Neural cell (in vitro differentiated cells): Measurements from ENCODE around the gene FBP2. TPM values are rescaled to one million over a fixed set of nuclear protein-coding genes. Genes with fewer than 3 reads are reported as not detected.

Experiments
- H2AFZ ChIP-seq: fragments of 200-600, 300-800 bp; sonication (generic), shearing (Covaris generic); 2 replicates; pipeline ENCODE4 v1.6.0; 2014; ENCODE audit warnings: low read depth, mild to moderate bottlenecking, antibody characterized with exemption, low read length, moderate library complexity
- H3F3A ChIP-seq: fragments of 200-600 bp; shearing (Covaris generic); 2 replicates; pipeline ENCODE4 v1.6.1; 2016; ENCODE audit warnings: mild to moderate bottlenecking, moderate library complexity, mixed read lengths, antibody characterized with exemption, low read length; ENCODE audit not compliant: insufficient read depth, poor library complexity, severe bottlenecking
- H3K27ac ChIP-seq: fragments of 200-600, 300-800 bp; sonication (generic), shearing (Covaris generic); 2 replicates; pipeline ENCODE4 v1.5.1; 2014; ENCODE audit warnings: mild to moderate bottlenecking, low read length, moderate library complexity
- H3K27me3 ChIP-seq: fragments of 300-800, 200-600 bp; sonication (generic), shearing (Covaris generic); 2 replicates; pipeline ENCODE4 v1.6.0; 2014; ENCODE audit warnings: mild to moderate bottlenecking, low read depth, low read length, moderate library complexity; ENCODE audit not compliant: insufficient read depth
- H3K36me3 ChIP-seq: fragments of 300-800, 200-600 bp; sonication (generic), shearing (Covaris generic); 2 replicates; pipeline ENCODE4 v1.5.1; 2014; ENCODE audit warnings: mild to moderate bottlenecking, antibody characterized with exemption, low read length, moderate library complexity; ENCODE audit not compliant: insufficient read depth
- H3K4me2 ChIP-seq: fragments of 300-800, 200-600 bp; sonication (generic), shearing (Covaris generic); 2 replicates; pipeline ENCODE4 v1.6.0; 2014; ENCODE audit warnings: mild to moderate bottlenecking, low read length
- H3K4me3 ChIP-seq: fragments of 300-800, 200-600 bp; sonication (generic), shearing (Covaris generic); 2 replicates; pipeline ENCODE4 v1.5.1; 2014; ENCODE audit warnings: mild to moderate bottlenecking, low read length, moderate library complexity
- H3K79me2 ChIP-seq: fragments of 200-600 bp; shearing (Covaris generic); replicated peaks from 2 replicates; pipeline ENCODE4 v1.6.0; 2014; ENCODE audit warnings: mild to moderate bottlenecking, low read length, moderate library complexity; ENCODE audit not compliant: insufficient read depth
- H3K9ac ChIP-seq: fragments of 300-800, 200-600 bp; sonication (generic), shearing (Covaris generic); 2 replicates; pipeline ENCODE4 v1.6.1; 2016; ENCODE audit warnings: mild to moderate bottlenecking, low read length, mixed read lengths
- H3K9me2 ChIP-seq: fragments of 200-600 bp; shearing (Covaris generic); 2 replicates; pipeline ENCODE4 v1.6.1; 2016; ENCODE audit warnings: mild to moderate bottlenecking, low read length, mixed read lengths; ENCODE audit not compliant: insufficient read depth
- H3K9me3 ChIP-seq: fragments of 200-600, 300-800 bp; sonication (generic), shearing (Covaris generic); 2 replicates; pipeline ENCODE4 v1.6.1; 2016; ENCODE audit warnings: mild to moderate bottlenecking, mixed run types, low read length, moderate library complexity, mixed read lengths
- H4K20me1 ChIP-seq: fragments of 200-600 bp; shearing (Covaris generic); 2 replicates; pipeline ENCODE4 v1.6.1; 2016; ENCODE audit warnings: mild to moderate bottlenecking, mixed run types; ENCODE audit not compliant: insufficient read depth
- CTCF ChIP-seq: fragments of 450-650 bp; IDR thresholded peaks from 2 replicates; pipeline ENCODE4 v1.5.1; 2014; ENCODE audit warnings: antibody characterized with exemption, mild to moderate bottlenecking, moderate library complexity; ENCODE audit not compliant: poor library complexity, severe bottlenecking
- EP300 ChIP-seq: fragments of 450-650 bp; conservative IDR thresholded peaks from 2 replicates; pipeline ENCODE4 v1.6.1; 2014; ENCODE audit warnings: antibody characterized with exemption, mild to moderate bottlenecking, moderate library complexity; ENCODE audit not compliant: poor library complexity, severe bottlenecking
- EZH2 ChIP-seq: fragments of 200-600, 300-800 bp; shearing (Covaris generic), sonication (generic); IDR thresholded peaks from 2 replicates; pipeline ENCODE4 v1.6.1; 2014; ENCODE audit warnings: antibody characterized with exemption, low read length, borderline replicate concordance, mild to moderate bottlenecking; ENCODE audit not compliant: insufficient read depth, poor library complexity, severe bottlenecking
- MXI1 ChIP-seq: fragments of 450-650 bp; conservative IDR thresholded peaks from 2 replicates; pipeline ENCODE4 v1.6.1; 2014; ENCODE audit warnings: antibody characterized with exemption, mild to moderate bottlenecking; ENCODE audit not compliant: poor library complexity, severe bottlenecking
- POLR2AphosphoS5 ChIP-seq: IDR thresholded peaks from 2 replicates; pipeline ENCODE4 v1.6.1; 2012
- RAD21 ChIP-seq: fragments of 450-650 bp; conservative IDR thresholded peaks from 2 replicates; pipeline ENCODE4 v1.6.1; 2014; ENCODE audit warnings: antibody characterized with exemption, mild to moderate bottlenecking, moderate library complexity
- REST ChIP-seq: IDR thresholded peaks from 2 replicates; pipeline ENCODE4 v1.6.1; 2012; ENCODE audit warnings: borderline replicate concordance
- SMC3 ChIP-seq: fragments of 450-650 bp; conservative IDR thresholded peaks from 2 replicates; pipeline ENCODE4 v1.6.1; 2014; ENCODE audit warnings: antibody characterized with exemption, mild to moderate bottlenecking, moderate library complexity; ENCODE audit not compliant: poor library complexity
- TAF1 ChIP-seq: IDR thresholded peaks from 2 replicates; pipeline ENCODE4 v1.6.1; 2012; ENCODE audit warnings: low read depth
- polyA minus RNA-seq: library from RNA; depleted of rRNA, polyadenylated mRNA; stranded (reverse); fragments of >200 nt; gene quantifications from 2 replicates; pipeline ENCODE4 v1.2.3, GENCODE V29; 2014
- polyA plus RNA-seq: library from polyadenylated mRNA; depleted of rRNA; stranded (reverse); fragments of >200 nt; gene quantifications from 2 replicates; pipeline ENCODE4 v1.2.3, GENCODE V29; 2014

FBP2 gene
- polyA plus RNA-seq (not detected in 2 replicates), polyA minus RNA-seq (not detected in 2 replicates)

GRCh38 chr9:94593459-94594345, at the start of gene FBP2:
Gene FBP2 (minus strand): TSS chr9:94593824. CDS start chr9:94593726, 98 bp downstream.
- H3K9me3 ChIP-seq = no peaks in the 10 kb centered on the region
- H4K20me1 ChIP-seq = no peaks in the 10 kb centered on the region
- H3K4me3 ChIP-seq = no peak within 1 kb of the TSS
- no peaks in the 10 kb centered on the region for H3K36me3 ChIP-seq
- H3K27ac ChIP-seq = no peak within 1 kb of the TSS
- no peak within 1 kb of the TSS for H3K4me2 ChIP-seq
- no peak for TF ChIP-seq CTCF
- TF ChIP-seq SMC3 = no peak
- TF ChIP-seq TAF1 = no peak
- TF ChIP-seq POLR2AphosphoS5 = no peak
- no peak for TF ChIP-seq RAD21
- TF ChIP-seq EP300 = no peak
- TF ChIP-seq MXI1 = no peak
- no peak for TF ChIP-seq REST
- no peak for TF ChIP-seq EZH2
- no peaks in the 10 kb centered on the region for H3K27me3 ChIP-seq
- no peaks in the 10 kb centered on the region for H3K9me2 ChIP-seq
- H3F3A ChIP-seq = no peaks in the 10 kb centered on the region
- H2AFZ ChIP-seq = no peak within 1 kb of the TSS
- H3K9ac ChIP-seq = no peak within 1 kb of the TSS
- no peaks in the 10 kb centered on the region for H3K79me2 ChIP-seq

- H4K20me1 ChIP-seq = no peaks in the 10 kb centered on the region
Observed at GRCh38 chr9:94643176-94643575, 49.6 kb upstream of the FBP2 start.

More at GRCh38 chr9:94643176-94643575, 49.6 kb upstream of the FBP2 start:
- Histone ChIP-seq H3K9me2 (no peaks in the 10 kb centered on the region), H3K36me3 (no peaks in the 10 kb centered on the region), H3K9me3 (no peaks in the 10 kb centered on the region), H3F3A (no peaks in the 10 kb centered on the region), H3K9ac (no peak overlapping the region), H3K79me2 (no peaks in the 10 kb centered on the region), H3K4me2 (no peak overlapping the region), H3K27ac (no peak overlapping the region), H2AFZ (no peak overlapping the region), H3K27me3 (peaks cover 31% of the 10 kb centered on the region), H3K4me3 (no peak overlapping the region)
- TF ChIP-seq EP300 (no peak), POLR2AphosphoS5 (no peak), SMC3 (no peak), RAD21 (no peak), CTCF (no peak), TAF1 (no peak), MXI1 (no peak), EZH2 (no peak), REST (no peak)
